GM19397 (cell line): ENCODE data around the gene DHRS12.

Experiments used
- ATAC-seq: cut with Tn5 transposase; IDR thresholded peaks from one replicate; pipeline ENCODE4 v1.9.1; 2021; ENCODE audit warnings: mild to moderate bottlenecking, moderate library complexity; ENCODE audit not compliant: unreplicated experiment

DHRS12 gene

GRCh38 chr13:51784097-51784496, 19.9 kb downstream of the DHRS12 start:
- ATAC-seq: no peak

DNA sequence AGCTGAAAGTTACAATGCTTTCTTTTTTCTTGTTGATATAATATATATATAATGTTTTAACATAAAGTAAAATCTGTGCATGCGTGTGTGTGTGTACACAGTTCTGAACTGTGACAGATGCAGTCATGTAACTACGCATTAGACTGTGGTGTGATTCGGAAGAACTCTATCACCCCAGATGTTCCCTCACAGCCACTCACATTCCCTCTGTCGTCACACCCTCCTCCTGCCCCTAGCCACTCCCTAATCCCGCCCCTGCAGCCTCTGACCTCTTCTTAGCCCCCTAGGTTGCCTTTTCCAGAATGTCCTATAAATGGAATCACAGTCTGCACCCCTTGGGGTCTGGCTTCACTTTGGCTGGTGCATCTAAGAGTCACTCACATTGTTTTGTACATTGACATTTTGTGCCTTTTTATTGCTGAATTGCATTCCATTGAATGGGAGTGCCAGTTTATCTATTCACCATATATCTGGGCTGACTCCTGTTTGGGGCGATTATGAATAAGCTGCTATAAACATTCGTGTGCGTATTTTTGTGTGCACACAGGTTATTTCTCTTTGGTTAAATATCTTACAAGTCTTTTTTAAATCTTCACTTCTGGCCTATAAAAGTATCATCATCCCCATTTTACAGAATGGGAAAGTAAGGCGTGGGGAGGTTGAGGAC, 20.4 kb downstream of the DHRS12 start:
- no peak for ATAC-seq

DNA sequence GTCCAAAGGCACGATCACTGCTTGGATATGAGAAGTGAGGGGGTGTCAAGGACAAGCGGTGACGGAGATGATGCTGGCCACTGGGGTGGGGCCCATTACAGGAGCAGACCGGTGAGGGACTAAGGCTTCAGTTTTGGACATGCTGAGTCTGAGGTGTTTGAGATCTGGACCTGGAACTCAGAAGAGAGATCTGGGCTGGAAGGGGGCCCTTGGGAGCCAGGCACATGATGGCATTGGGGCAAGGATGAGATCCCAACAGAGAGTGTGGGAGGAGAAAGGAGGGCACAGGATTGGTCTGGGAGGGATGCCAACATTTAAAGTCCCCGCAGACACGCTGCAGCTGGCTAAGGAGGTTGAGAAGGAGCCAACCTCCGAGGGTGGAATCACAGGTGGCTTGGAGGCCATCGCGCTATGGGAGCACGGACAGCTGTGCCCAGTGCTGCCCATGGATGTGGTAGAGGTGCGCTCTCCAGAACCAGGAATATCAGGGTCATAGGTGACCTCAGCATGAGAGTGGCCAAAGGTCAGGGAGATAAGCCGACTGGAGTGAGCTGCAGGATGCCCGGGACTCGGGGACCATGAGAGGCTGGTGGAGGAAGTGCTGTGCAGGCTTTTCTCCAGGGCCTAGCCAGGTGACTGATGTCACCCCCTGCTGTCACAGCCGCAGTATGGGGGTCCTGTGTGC, 21.8 kb downstream of the DHRS12 start:
- no peak for ATAC-seq

DNA sequence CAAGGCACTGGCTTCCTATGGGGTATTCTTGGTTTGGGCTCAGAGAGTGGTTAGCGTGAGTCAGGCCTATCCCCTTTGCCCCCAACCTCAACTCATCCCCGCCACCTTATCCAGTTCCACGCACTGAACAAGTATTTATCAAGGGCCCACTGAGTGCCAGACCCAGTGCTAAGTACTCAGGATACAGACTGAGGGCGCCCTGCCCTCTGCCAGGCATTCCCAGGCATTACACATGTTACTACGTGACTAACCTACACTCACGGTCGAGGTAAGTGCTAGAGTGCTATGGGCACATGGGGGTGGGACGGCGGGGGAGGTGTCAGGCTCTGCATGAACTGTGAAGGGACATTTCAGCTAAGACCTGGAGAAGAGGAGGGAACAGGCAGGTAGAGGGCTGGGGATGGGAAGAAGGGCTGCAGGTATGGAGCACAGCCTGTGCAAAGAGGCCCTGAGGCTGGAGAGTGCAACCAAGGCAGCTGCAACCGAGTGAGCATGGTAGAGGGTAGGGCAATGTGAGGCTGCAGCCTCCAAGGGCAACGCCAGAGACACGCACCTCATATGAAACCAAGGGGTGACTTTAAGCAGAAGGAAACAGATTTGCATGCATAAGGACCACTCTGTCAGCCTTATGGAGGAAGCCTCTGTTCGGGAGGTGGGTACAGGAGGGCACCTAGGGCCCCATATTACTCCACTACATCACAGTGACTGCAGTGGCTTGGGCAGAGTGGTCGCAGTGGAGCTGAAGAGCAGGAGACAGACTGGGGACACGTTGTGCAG, 22.5 kb downstream of the DHRS12 start:
- no peak for ATAC-seq

DNA sequence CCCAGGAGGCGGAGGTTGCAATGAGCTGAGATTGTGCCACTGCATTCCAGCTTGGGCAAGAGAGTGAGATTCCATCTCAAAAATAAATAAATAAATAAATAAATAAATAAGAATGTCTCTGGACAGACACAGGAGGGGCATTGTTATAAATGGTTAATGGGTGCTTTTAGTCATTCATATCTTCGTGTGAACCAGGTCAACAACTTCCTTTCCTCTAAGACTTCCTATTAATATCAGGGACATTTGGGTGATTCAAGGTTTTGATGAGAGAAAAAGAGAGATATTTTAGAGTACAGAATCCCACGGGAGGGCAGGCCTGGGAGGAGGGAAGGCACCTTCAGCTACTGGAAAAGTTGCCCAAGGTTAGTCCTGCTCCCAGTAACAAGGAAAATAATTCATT, 23.9 kb downstream of the DHRS12 start:
- ATAC-seq: no peak

DNA sequence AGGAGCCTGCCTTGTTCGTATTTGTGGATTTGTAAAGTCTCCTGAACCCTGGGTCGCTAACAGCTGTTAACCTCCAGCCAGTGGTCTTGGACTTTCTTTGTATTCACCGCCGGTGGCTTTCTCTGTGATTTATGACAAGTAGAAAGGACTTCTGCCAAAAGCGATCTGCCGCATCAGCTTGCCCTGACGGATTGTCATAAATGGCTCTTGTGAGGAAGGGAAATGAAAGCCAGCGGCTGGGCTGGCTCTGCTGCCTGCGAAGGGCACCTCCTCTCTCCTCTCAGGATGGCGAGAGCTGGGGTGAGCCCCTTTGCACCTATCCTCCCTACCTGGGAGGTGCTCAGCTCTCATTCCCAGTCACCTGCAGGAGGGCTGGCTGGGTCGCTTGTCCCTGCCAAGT, 25.6 kb downstream of the DHRS12 start:
- ATAC-seq: no peak

GRCh38 chr13:51777921-51778320, 26.0 kb downstream of the DHRS12 start:
- no peak for ATAC-seq

- ATAC-seq: no peak
Observed at GRCh38 chr13:51776179-51776578, 27.8 kb downstream of the DHRS12 start.

DNA sequence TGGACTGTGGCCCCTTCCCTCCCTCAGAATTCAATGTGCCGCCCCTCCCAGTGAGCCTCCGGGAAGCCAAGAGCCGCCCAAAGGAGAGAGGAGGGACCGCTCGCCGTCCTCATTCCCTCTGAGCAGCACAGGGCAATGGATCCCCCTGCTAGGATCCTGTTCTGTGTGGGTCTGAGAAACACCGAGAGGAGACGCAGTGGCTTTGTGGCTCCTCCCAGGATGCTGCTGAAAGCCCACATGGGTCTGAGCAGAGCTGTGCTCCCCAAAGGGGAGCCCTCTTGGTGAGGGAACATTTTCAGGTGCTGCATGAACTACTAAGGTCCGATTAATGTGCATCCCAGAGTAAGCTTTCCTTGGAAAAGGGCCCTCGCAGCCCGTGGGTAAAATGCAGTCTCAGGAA, 30.4 kb downstream of the DHRS12 start:
- no peak for ATAC-seq

GRCh38 chr13:51772781-51773180, 31.2 kb downstream of the DHRS12 start:
- ATAC-seq: no peak

DNA sequence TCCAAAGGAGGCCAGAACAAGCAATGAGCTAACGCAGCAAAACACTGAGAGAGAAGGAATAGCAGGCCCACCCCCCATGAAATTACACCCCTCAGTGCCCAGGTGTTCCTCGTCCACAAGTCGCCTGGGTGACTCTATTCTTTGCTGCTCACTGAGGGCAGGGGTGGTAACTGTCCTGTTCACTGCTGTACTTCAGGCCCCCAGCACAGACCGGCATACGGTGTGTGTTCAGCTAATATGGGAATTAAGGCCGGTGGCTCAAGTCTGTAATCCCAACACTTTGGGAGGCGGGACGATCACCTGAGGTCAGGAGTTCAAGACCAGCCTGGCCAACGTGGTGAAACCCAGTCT, 31.9 kb downstream of the DHRS12 start:
- ATAC-seq: no peak

DNA sequence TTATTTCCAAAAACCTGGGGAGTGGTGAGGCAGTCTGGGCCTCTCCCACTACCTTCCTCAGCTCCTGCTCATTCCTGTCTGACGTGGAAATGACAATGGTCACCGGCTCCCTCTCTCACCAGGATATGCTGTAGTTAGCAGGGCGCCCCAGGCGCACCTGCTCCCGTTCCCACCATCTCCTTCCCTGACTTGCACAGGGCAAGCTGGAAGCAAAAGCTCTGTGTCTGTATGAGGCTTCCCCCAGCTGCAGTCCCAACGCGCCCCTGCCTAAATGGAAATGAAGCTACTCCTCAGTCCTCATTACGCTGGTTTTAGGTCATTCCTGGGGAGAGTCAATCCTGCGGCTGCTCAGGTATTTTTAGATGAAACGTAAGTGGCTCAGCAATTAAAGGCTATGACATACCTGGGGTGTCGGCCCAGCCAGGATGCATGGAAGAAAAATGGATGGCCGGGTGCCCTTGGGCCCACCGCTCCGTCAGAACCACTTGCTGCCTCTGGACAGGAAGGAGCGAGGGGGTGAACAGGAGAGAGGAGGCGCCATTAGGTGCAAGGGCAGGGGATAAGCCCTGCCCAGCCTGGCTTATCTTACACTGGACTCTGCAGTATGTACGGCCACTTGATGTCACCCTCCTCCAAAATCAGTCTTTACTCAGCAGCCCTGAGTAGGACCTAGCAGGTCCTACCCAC, 32.4 kb downstream of the DHRS12 start:
- no peak for ATAC-seq

- no peak for ATAC-seq
Observed at GRCh38 chr13:51770681-51771417, 33.1 kb downstream of the DHRS12 start.

DNA sequence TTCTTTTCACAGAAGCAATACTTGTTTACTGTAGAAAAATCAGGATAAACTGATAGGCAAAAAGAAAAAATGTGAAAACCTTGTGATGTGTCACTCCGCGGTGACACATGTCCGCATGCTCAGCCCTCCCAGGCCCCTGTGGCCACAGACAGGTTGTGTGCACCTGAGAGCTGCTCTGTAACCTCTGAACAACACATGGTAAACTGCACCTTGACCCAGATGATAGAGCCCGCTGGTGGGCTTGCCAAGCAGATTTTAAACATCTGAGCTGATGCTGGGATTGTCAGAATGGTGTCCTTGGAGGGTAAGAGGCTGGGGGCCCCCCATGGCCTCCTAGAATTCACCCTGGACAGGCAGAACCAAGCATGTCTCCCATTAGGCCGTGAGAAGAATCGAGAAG, 33.8 kb downstream of the DHRS12 start:
- ATAC-seq: no peak

DNA sequence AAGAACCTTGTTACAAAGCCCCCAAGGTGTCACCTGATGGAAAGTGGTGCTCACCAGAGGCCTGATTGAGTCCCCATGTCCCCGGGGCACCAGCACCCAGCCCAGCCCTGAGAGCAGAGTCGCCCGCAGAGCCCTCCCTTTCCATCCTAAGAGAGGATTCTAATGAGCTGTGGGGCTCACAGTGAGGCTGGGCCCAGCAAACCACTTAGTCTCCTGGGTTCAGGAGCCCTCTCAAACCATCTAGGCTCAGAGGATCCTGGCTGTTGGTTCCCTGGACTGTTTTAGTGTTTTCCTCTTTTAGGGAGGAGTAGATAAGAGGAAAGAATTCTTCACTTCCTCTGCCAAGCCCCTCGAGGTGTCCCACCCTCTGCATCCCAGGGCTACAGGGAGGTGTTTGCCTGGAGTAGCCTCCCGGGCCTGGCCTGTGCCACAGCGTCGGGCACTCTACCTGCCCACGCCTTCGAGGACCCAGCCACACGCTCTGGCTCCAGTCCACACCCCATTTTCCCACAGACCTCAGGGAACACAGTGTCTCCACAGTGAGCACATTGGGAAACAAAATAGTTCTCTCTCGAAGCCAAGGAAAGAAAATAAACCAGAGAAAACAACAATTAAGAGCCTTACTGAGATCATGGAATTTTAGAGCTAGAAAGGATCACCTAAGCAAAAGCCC, 34.4 kb downstream of the DHRS12 start:
- no peak for ATAC-seq

DNA sequence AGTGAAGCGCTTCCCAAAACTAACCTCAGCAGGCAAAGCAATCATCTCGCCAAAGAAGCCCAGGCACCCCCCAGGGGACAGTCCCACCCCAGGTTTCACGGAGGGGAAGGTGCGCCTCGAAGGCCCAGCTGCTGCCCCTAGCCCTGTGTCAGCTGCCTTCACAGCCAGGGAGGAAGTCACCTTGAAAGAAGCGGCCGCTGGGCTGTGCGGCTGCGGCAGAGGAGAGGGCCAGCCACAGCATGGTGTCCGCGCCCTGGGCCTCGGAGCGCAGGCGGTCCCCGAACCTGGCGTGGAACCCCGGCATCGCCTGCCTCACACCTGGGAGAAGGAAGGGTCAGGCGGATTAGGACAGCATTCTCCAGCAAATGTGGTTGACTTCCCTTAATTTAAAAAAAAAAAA, 35.0 kb downstream of the DHRS12 start:
- no peak for ATAC-seq

GRCh38 chr13:51768378-51768921, 35.5 kb downstream of the DHRS12 start:
- ATAC-seq: no peak

DNA sequence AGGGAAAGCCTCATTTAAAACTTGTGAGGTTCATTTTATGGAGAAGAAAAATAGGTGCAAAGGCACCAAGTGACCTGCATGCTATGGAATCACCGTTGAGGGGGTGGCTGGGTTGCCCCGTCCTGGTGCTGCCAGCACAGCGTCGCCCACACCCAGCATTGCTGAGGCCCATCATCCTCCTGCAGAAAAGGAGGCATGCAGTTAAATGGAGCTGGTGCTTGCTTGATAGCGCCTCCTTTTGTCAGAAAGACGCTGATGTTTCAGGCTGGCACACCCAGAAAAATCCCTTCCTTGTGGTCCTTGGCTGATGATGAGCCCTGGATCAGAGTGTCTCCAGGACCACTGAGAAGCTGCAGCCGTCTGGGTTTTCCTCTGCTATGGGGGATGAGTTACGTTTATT, 36.9 kb downstream of the DHRS12 start:
- no peak for ATAC-seq

- no peak for ATAC-seq
Observed at GRCh38 chr13:51765142-51765515, 38.8 kb downstream of the DHRS12 start.
